HG03558 (cell line): ENCODE results near the gene SERINC2.

Source experiments
- ATAC-seq: cut with Tn5 transposase; IDR thresholded peaks from one replicate; pipeline ENCODE4 v1.9.1; 2021; ENCODE audit warnings: moderate number of reproducible peaks; ENCODE audit not compliant: unreplicated experiment; ENCODE audit errors: extremely low read depth

Gene SERINC2

DNA sequence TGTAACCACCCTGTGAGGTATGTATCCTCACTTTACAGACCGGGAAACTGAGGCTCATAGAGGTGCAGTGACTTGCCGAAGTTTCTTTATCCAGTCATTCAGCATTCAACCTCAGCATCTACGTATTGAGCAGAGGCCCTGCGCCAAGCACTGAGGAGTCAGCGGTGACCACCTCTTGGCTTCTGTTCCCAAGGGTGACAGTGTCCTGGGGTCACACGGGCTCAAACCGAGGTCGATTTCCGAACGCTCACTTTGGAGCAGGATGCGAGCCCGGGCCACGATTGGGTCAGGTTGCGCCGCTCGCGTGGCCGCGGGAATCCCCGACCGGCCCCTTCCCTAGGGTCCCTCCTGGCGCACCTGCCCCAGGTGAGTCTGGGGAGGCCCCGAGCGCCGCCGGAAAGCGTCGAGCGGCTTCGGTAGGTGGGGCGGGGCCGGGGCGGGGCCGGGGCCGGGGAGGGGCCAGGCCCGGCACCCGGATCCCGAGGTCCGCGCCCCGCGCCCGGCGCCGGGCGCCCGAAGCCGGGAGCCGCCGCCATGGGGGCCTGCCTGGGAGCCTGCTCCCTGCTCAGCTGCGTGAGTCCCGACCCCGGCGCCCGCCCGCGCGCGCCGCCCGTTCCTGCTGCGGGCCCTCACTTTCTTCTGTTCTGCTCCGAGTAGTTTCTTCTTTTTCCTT is at the start of gene SERINC2:
SERINC2 (plus strand) TSS at position 482 of the 673 bp plus-strand sequence; CDS start at position 535, 53 bp downstream.
- ATAC-seq: no peak

GRCh38 chr1:31364561-31365250 is 48.3 kb upstream of the SERINC2 start:
- ATAC-seq: no peak

GRCh38 chr1:31366796-31367195 is 46.2 kb upstream of the SERINC2 start:
- ATAC-seq: no peak

DNA sequence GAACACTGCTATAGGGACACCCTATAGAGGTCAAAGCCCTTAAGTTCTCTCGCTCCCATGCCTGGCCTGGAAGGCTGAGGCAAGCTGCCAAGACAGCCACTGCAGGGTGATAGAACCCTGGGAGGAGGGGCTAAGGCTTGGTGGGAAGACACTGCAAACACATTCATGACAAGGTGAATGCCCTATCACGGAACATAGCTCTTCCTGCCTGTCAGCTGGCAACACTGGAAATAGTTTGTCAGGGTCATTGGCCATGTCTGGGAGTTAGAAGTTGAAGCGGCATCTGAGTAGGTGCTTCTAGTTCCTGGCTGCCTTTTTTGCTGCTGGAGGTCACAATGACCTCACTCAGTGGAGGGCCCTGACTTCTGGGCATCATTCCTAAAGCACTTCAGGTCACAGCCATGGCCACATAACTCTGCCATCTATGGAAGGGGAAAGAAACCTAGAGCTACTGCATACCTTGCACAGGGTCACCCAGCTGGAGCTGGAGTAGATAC is 44.4 kb upstream of the SERINC2 start:
- no peak for ATAC-seq

GRCh38 chr1:31370021-31370420 is 43.0 kb upstream of the SERINC2 start:
- no peak for ATAC-seq

- ATAC-seq: no peak
Measured at GRCh38 chr1:31370565-31370964, 42.4 kb upstream of the SERINC2 start.

- ATAC-seq: no peak
Measured at GRCh38 chr1:31371121-31371959, 41.7 kb upstream of the SERINC2 start.

GRCh38 chr1:31372051-31372450 is 41.0 kb upstream of the SERINC2 start:
- no peak for ATAC-seq

- no peak for ATAC-seq
Measured at GRCh38 chr1:31372751-31373055, 40.3 kb upstream of the SERINC2 start.

DNA sequence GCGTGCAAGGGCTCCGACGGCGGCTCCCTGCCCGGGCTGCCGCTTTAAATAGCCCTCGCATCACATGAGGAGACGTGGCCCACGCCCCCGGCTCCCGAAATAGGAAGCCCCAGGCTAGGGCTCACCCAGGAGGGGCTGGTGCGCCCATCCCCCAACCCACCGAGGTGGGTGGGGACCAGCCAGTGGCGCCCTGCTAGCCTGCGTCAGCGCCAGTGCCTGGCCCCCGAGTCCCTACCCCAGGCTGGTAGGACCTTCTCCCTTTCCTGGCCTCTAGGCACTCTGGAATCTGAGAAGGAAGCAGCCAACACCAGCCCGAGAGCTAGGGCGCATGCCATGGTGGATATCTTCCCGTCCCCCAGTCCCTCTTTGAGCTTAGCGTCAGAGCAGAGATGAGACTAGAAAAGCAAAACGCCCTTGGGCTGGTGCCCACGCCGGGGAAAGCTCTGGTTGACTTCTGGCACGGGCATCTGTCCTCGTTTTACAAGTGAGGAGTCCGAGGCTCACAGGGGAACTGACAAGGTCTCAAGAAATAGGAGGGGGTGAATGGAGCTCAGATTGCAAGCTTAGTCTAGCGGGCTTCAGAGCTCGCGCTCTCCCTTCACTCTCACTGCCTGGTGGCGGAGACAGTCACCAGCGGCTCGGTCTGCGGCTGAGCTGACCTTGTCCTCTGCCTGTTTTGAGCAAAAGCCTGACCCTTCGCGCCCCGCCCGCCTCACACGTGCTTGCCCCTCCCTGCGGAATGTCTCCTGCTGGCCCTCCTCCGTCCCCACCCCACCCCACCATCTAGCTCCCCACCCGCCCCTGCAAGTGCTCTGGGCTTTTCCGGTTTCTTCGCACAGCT is 39.7 kb upstream of the SERINC2 start, which contains the start of gene FABP3:
FABP3 (minus strand) TSS at position 21 of the 841 bp plus-strand sequence. CDS start 62 bp downstream, outside the sequence.
- ATAC-seq: no peak

GRCh38 chr1:31373897-31374486 is 39.0 kb upstream of the SERINC2 start:
- ATAC-seq: no peak

DNA sequence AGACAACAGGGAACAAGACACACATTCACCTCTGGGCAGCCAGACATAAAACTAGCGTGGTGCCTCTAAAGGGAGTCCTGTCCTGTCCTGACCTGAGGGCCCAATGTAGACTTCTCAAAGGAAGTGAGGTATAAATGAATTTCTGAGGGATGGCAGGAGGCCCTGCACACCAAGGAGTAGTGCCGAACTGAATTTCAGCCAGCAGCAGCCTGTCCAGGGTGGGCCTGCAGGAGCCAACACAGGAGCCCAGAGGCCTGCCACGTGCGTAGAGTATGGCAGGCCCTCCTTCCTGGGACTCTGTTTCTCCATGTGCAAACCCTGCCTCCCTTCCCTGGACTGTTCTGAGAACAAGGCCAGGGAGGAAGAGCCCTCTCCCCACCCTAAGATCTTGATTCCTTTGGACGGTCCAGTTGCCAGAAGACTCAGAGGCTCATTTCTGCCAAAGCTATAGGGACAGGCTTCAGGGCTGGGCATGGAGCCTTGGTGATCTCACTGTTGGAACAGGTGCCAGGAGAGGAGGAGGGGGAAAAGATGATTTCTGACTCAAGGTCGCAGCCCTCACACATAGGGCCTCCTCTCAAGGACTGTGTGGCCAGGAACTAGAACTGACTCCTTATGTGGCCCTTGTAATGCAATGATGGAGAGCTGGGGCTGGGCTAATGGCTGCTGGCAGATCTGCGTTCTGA is 38.4 kb upstream of the SERINC2 start:
- no peak for ATAC-seq

DNA sequence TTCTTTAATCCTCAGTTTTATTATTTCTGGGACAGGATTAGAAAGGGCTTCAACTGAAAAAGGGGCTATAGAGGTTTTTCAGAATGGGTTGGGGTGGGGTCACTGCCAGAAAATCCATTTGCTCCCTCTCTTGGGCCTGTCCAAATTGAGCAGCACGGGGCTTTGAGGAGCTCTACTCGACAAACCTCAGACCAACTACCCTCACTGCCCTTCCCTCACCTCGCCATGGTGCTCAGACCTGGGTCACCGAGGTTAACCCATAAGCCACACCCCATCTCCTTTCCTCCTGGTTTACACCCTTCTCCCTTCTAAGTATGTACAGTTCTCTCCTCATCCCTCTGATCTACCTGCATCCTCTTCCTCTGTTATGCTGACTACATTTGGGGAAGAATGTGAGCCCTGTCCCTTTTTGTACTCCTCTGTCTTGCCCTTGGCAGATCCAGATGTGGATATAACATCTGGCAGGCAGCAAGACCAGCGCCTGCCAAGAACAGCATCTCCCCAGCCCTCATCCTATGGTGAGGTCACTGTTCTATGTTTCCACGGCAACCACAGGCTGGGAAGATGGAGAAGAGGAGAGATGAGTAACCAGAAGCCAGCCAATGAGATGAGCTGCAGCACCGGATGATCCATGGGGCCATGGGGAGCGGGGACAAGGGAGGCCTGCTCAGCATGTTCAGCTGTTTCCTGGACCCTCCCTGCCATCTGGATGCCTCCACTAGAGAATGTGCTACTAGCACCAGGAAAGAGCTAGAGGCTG is 36.5 kb upstream of the SERINC2 start:
- no peak for ATAC-seq

DNA sequence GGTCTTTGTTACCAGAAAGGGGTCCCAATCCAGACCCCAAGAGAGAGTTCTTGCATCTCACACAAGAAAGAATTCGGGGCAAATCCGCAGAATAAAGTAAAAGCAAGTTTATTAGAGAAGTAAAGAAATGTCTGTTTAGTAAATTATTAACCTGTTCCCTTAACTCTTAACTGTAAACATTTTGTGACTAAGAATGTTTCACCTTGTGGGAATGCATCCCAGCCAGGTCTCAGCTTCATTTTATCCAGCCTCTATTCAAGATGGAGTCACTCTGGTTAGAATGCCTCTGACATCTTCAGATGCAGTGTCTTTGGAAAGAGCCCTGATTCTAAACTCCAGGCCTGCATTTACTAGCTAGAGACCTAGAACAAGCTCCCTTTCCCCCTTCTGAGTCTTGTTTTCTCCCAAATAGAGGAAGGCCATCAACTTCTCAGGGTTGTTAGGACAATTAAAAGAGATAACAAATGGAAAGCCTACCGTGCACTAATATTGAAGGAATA is 35.6 kb upstream of the SERINC2 start:
- ATAC-seq: no peak

- ATAC-seq: no peak
Measured at GRCh38 chr1:31378001-31378400, 35.0 kb upstream of the SERINC2 start.

DNA sequence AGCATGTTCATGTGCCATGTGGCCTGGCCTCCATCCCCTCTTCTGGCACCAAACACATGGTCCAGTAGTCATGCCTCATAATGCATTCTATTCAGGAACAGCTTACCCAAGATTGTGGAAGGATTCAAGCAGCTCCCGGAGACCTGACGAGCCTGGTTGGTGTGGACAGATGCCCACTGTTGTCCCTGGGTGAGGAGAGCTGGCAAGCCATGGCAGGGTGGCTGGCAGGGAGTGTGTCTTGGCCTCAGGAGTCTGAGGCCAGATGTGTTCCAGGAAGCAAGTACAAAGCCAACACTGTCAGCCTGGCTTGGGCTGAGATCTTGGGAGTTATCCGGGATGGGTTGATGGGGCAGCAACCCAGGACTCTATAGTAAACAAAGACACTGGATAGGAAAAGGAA is 32.8 kb upstream of the SERINC2 start:
- no peak for ATAC-seq

DNA sequence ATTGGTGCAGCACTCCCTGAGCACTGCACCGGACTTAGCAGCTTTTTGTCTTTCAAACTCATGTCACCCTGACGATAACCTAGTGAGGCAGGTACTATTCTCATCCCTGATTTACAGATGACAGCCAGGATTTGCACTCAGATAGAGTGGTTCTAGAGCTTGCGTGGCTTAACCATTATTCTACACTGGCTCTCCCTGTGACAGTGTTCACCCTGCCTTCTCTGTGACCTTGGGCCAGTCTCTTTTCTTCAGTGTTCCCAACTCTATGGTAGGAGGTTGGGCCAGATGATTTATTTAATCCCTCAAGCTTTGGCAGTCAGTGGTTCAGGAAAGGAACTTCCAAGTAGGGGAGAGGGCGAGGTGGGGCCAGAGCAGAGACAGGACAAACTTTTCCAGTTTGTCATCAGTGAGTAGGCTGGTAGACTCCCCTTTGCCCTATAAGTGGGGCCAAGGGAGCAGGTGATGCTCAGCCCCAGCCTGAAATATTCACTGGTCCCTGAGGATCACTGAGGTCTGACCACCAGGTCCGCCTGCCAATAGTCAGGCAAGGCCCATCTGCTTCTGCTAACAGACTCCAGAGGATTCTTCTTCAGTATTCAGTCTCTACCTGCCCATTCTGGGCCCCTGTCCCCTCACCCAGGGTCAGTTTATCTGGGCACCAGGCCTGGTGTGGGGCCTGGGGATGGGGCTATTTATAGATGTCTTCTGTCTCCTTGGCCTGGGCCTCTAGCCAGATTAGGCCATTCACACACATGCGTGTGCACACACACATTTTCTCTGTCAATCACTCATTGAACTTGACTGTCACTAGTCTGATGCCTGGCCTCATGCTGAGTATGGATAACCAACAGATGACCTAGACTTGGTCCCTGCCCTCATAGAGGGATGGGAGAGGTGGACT is 31.4 kb upstream of the SERINC2 start:
- ATAC-seq: no peak
